HL-60/S4 treated with phorbol 12-myristate 13-acetate at 8.2 ng/mL for 4 days and 3 days (cell line): ENCODE data around the gene COL25A1.
"Not testable (repeated sequence)": the region's sequence is repeated elsewhere in the genome, so short reads cannot be mapped to it uniquely, and the experiment has no call there.

Source experiments
- in situ Hi-C: fragments of 300-500 bp; cut with MboI; formaldehyde crosslinking; loops from 2 replicates; pipeline ENCODE4 v1.15.0; 2022; ENCODE audit warnings: low sequenced_read_pairs

Gene COL25A1

GRCh38 chr4:109067508-109068235, 234.8 kb downstream of the COL25A1 start:
- in situ Hi-C loops, result no loop called here

DNA sequence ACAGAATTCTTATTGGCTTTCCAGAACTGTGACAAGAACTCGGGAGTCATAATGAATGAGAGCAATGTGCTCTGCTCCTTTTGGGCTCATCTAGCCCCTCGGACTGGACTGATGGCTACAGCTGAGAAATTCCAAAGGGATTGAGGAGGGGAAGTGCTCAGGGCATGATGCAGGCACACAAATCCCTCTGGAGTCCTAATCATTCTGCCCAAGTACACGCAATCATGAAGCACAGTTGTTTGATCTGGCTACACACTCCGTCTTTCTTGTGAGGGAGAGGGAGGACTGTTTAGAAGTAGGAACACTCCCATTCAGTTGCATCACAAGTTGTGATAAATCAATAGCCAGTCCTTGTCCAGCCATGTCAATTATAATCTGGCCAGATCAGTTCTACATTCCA, 237.5 kb downstream of the COL25A1 start:
- in situ Hi-C loops, result no loop called here

GRCh38 chr4:109053257-109053656, 249.2 kb downstream of the COL25A1 start:
- in situ Hi-C loops, result no loop called here

DNA sequence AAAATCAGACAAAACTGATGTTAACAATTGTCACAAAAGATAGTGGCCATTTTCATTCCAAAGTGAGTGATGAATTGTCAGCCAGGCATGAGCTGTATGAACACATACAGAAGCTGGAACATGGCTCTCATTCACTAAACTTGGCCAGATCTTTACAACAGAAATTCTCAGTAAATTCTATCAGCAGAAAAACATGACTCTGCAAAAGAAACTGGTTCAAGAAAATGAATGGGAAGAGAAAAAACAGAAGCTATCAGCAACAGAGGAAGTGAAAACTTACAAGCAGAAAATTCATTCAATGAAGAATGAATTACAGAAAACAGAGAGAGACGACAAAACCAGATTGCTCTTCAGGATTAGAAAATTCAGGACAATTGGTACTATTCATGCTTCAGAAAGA, 249.6 kb downstream of the COL25A1 start:
- in situ Hi-C loops, result no loop called here

DNA sequence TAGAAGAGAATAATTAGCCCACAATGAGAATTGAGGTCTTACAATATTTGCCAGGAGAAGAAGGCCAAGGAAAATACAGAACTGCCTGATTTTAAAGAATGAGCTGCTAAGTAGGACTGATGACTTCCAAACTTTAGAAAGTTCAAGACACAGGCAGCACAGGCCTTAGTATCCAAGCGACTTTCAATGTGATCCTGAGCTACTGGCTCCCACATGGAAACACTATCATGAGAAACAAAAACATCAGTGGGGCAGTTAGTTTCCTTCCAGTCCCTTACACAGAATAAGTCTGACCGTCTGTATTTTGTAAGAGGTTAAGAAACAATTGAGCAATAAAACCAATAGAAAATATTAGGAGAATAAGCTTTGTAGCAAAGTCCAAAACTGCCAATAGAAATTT, 251.4 kb downstream of the COL25A1 start:
- in situ Hi-C loops, result no loop called here

DNA sequence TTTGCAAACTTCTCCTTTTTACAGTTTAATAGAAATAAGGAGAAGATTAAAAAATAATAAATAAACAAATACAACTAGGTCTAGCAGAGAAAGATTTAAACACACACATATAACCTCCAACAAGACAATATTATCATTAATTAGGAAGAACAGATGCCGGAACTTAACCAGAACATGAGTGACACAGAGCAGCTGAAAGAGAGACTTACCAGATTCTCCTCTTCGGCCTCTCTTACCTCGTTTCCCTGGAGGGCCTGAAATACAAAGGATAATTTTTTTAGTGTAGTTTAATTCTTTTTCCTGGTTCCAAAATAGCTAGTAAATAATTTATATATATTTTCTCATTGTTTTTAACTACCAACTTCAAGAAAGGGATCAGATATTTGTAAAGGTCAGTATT, 252.5 kb downstream of the COL25A1 start:
- in situ Hi-C loops, result no loop called here

- in situ Hi-C loops, result no loop called here
These were observed 255.8 kb downstream of the COL25A1 start for GRCh38 chr4:109046471-109047201.

- in situ Hi-C loops, result no loop called here
These were observed 258.0 kb downstream of the COL25A1 start for GRCh38 chr4:109044431-109044830.

- in situ Hi-C loops, result no loop called here
These were observed 259.2 kb downstream of the COL25A1 start for GRCh38 chr4:109043286-109043685.

- in situ Hi-C loops, result no loop called here
These were observed 260.7 kb downstream of the COL25A1 start for GRCh38 chr4:109041463-109042360.

DNA sequence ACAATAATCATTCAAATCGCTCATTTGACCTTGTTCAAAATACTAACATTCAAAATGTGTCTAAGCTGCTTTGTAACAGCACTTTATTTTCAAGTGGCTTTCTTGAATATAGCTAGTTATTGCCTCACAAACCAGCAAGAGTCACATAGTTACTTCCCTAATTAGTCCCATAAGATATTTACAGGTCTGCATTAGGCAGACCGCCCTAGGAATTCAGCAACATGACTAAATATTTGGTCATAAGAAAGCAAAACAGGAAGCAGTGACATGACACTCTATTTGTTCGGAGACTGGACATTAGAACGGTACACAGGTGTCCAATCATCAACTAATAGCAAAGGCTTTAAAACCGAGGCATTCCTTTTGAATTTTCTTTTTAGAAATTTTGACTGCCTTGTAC, 262.0 kb downstream of the COL25A1 start:
- in situ Hi-C loops, result no loop called here

GRCh38 chr4:109037026-109037425, 265.4 kb downstream of the COL25A1 start:
- in situ Hi-C loops, result no loop called here

DNA sequence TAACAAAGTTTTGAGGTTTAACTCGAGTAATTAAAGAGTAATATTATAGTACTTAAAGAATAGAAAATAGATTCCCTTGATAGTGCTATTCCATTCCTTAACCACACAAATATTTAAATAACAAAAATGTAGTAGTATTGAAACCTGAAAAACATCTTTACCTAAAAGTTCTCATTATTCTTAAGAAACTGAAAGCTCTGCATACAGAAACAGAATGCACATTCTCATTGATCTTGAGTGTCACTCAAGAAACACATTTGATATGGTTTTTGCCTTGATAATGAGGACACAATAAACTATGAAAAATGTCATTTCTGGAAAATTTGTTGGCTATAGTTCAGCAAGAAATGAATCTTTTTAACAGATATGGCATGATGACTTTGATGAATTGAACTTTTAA, 268.5 kb downstream of the COL25A1 start:
- in situ Hi-C loops, result no loop called here

- in situ Hi-C loops, result no loop called here
These were observed 269.8 kb downstream of the COL25A1 start for GRCh38 chr4:109032671-109033070.

DNA sequence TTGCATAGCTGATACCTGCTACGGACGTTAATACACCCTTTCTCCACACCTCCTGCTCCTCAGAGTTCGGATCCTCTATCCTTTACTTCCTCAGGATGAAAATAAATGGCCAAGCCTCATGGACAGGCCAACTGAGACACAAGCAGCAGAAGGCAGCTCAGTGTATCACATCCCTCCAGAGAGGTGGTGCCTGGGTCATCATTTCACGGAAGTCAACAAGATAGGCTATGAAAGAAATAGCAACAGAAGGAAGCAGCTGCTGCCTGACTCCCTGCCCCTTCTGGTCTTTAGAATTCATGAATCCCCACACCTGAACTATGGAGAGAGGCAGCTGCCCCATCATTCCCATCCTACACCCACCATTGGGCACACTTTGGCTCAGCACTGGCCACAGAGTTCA, 272.5 kb downstream of the COL25A1 start:
- in situ Hi-C loops, result no loop called here

- in situ Hi-C loops, result no loop called here
These were observed 275.4 kb downstream of the COL25A1 start for GRCh38 chr4:109027016-109027500.

- in situ Hi-C loops, result no loop called here
These were observed 275.9 kb downstream of the COL25A1 start for GRCh38 chr4:109026588-109026987.

DNA sequence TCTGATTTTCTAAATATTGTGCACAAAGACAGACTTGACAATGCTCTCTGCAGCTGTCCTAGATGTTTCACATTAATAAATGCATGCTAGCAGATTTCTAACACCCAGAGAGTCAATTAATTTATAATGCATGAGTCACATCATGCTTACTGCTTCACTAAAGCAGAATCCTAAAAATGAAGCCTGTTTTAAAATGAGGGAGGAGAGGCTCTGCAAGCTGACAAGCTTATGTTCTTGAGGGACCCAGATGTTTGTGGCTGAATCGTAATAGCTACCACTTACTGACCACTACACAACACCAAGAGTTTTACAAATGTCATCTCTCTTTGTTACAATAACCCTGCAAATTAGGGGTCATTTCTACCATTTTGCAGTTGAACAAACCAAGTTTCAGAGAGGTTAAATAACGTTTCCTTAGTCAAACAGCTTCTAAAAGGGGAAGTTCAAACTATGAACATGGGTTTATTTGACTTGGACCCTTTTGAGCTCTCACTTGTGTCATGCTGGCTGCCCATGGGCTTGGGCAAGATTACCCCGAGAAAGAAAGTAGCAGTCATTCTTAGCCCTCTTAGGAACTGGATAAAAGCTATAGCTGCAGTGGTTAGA, 276.9 kb downstream of the COL25A1 start:
- in situ Hi-C loops, result no loop called here

DNA sequence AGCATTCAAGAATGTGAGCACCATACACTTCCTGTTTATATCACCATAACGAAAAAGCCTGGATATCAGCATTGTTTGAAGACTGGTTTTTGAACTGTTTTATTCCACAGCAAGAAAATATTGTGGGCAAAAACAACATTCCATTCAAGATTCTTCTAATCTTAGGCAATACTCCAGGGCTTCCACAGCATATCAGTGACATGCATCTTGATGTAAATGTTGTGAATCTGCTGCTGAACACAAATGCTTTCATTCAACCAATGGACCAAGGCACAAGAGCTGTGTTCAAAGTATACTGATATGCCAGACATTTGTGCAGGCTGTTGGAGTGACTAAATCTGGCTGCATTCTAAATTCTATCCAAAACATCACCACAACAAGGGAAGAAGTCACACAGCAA, 279.5 kb downstream of the COL25A1 start:
- in situ Hi-C loops, result no loop called here

GRCh38 chr4:109021630-109022029, 280.8 kb downstream of the COL25A1 start:
- in situ Hi-C loops, result not testable (repeated sequence)

DNA sequence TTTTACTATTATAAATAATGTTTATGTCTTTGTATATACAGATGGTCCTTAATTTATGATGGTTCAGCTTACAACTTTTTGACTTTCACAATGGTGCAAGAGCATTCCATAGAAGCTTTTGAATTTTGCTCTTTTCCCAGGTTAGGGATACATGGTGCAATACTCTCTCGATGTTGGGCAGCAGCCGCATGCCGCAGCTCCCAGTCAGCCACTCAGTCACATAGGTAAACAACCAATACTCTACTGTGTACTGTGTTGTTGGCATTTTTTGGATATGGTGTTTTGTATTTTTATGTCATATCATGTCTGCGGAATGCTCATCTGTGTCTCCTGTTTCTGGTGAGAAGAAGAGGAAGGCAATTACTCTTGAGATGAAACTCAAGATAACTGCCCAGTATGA, 281.6 kb downstream of the COL25A1 start:
- in situ Hi-C loops, result no loop called here
